HK-2 (cell line): ENCODE results near the gene ING2.

ENCODE experiments used
- DNase-seq: peaks from one replicate; pipeline ENCODE4 v3.0.0-alpha.2; 2018; ENCODE audit not compliant: unreplicated experiment

ING2 gene

GRCh38 chr4:183499389-183499788 lies 5.5 kb upstream of the ING2 start:
- DNase-seq = no peak

- no peak for DNase-seq
These were observed 5.1 kb upstream of the ING2 start for GRCh38 chr4:183499801-183500200.

DNA sequence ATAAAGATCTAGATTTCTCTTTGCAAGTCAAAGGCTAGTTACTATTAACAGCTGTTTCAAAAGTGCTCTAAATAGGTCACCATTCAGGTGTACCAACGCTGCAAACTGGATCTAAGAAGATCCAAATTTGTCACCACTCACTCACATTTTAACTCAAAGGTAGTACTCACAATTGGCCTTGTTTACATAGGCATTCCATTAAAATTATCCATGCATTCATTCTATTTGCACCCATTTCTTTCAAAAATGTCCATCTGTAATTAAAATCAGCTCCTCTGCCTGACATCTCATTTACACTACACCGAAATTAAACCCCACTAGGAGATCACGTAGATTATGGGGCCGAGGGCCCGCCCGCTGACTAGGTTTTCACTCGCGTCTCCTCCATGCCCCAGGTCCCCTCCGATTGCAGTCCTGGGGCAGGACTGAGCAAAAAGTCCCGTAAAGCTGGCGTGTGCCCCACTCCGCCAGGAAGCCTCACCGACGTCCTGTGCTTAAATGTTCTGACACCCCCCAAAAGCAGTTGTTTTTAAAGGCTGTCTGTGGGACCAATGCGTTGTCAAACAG lies 1.3 kb upstream of the ING2 start:
- DNase-seq = no peak

DNA sequence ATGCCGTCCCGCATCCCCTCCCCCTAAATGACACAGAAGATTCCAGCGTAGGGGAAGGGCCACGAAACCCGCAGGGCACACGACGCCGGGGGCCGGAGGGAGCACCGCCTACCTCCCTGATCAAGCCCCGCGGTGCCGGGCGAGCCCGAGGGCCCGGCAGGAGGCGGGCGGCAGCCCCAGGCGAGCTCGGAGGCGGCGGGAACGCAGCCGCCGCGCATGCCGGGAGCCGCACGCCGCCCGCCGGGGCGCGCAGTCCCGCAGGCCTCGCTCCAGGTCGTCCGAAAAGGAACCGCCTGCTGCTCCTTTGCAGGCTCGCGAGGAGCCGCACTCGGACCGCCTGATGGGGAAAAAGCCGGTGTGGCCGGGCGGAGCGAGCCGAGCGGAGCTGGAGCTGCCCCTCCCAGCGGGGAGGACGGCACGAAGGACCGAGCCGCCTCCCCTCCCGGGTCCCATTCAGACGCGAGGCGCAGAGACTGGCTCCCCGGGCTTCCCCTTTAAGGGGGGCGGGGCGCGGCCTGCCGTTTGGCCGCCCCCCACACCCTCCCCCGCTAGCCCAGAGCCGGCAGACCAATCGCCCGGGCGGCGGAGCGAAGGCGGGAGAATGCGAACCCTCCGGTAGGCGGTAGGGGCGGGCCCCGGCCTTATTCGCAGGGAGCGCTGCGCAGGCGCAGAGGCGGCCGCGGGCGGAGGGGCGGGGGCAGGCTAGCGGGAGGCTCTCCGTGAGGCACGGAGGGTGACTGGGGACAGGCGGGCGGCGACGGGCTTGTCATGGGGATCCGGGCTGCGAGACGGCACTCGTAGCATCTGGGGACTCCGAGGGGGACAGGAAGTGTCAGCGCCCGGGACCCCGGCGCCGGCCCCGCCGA lies 561 bp upstream of the ING2 start:
- peak; percentile 99 for DNase-seq

- peak; percentile 82 for DNase-seq
These were observed 942 bp downstream of the ING2 start for GRCh38 chr4:183505611-183506388.

DNA sequence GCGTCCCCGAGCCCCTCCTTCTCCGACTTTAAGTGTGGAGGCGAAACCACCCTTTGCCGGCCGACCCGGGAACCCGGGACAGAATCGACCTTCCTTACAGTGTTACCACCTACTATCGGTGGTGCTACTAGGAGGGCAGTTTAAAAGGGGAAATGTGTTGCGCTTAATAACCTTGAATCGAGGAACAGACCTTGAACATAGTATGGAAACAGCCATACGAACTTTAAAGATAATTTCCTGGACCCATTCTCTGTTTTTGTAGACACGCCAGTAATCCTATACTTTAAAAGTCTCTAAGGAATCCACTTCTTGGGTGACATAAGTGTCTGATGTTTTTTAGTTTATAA lies 1.5 kb downstream of the ING2 start:
- no peak for DNase-seq

DNA sequence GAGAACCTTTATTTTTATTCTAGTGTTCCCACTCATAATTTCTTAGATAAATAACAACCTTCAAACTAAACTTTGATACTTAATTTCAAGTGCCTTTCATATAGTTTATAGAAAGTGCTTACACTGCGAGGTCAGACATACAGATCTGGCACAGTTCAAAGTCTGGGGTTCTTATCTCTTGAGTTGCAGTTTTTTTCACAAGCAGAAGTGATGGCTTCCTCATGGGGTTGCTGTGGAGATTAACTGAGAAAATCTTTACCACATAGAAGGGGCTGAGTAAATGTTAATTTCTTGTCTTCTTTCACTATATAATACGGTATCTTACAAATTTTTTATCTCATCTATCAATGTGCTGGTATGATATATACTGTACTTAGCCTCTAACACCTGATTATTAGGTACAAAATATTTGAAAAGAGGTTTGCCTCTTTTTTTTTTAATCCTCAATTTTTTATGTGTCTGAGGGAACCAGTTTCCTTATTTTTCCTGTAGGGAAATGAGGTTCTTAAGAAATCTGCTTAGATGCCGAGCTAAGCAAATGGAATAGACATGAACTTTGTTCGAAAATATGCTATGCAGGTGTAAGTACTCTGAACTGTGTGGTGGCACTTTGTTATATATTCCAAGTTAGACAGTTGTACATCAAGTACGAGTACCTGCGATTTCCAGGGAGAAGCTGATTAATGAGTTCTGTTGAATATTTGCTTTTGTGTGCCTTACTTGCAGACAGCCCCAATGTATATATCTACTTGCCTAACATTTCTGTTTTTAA lies 3.3 kb downstream of the ING2 start:
- DNase-seq = no peak

DNA sequence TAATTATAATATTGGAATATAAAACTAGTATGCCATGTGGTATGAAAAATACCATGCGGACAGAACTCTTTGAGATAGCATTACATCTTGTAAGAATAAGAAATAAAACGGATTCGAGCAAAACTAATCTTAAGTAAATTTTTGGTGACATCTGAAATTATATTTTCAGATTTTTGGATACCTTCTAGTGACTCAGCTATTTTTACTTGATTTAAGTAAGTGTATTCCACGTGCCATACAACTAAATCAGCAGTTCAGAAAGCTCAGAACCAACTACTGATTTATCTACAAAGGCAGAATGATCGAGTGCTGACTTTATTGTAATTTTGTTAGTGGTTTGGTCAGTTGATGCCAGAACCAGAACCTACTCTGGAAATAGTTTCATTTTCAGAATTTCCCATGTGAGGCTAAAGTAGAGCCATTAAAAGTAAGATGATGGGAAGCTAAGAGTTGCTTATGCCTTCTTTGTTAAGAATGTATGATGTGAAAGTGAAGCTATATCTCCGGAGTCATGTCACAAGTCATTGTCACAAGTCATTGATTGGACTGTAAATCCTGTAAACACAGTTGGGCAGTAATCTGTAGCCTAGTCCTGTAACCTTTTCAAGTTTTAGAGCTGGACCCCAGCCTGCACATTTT lies 4.0 kb downstream of the ING2 start:
- no peak for DNase-seq

DNA sequence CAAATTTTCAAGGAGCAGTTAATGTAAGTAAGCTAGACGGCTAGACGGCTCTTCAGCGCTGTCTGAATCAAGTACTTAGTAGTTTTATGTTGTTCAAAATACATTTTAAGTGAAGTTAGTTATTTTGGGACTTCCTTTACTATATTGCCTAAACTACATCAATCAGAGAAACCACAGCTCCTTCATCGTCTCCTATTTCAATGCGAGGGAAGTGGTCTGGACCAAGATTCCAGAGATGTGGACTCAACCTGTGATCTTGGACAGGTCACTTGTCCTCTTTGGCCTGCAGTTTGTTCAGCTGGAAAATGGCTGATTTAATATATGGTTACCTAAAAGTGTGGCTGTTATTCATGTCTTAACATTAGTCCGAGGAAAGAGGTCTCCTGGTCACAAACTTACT lies 10.6 kb downstream of the ING2 start:
- no peak for DNase-seq

DNA sequence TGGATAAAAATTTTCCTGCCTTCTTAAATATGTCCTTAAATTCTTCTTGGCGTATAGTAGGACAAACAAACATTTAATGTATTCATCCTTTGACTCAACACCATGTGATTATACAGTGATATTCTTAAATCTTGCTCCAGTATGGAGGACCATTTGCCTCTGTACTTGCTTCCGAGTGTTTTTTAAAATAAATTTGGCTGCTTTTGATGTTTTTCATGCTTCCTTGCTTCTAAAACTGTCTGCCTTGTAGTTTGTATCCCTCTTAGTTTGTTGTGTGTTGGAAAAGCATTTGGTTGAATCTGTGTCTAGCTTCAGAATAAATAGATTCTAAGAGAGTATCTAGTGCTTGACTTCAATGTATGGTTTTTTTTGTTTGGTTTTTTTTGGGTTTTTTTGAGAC lies 12.3 kb downstream of the ING2 start:
- no peak for DNase-seq

- DNase-seq = no peak
These were observed 12.9 kb downstream of the ING2 start for GRCh38 chr4:183517781-183518180.

- DNase-seq = no peak
These were observed 18.0 kb downstream of the ING2 start for GRCh38 chr4:183522821-183523220.

- no peak for DNase-seq
These were observed 22.5 kb downstream of the ING2 start for GRCh38 chr4:183527326-183527725.

- peak; percentile 43 for DNase-seq
These were observed 28.0 kb downstream of the ING2 start for GRCh38 chr4:183532821-183533220.

- DNase-seq = no peak
These were observed 28.8 kb downstream of the ING2 start for GRCh38 chr4:183533698-183534097.

- DNase-seq = no peak
These were observed 35.7 kb downstream of the ING2 start for GRCh38 chr4:183540410-183541009.

DNA sequence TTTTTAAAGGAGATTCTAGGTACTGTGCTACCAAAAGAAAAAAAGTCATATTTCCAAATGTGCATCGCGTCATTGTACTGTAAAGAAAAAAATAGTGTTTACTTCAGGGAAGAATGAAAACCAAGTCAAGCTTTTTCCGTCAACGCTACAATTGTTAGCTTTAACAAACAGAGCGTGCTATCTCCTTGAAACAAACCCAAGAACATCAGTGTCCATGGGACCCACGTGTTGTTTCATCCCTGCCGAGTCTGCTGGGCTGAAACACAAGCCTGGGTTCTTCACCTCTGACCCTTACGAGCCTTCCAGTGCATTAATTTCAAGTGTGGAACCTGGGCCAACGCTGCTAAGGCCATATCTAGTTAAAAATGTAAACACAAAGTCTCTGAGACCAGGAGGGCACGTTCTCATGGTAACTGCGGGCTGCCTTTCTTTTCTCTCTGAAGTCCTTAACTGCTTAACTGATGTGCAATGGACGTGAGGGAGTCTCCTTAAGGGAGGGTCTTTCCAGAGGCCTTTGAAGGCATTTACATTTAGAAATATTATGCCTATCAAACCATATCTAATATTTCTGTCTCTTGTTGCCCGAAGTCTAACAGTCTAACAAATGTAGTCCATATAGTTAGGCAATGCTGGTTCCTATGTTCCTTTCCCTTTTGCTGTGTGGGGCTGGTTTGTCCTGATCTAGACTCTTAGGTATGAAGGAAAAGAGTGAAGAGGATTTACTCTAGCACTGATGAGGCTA lies 36.3 kb downstream of the ING2 start:
- DNase-seq = no peak

GRCh38 chr4:183541752-183542040 lies 36.8 kb downstream of the ING2 start:
- no peak for DNase-seq

DNA sequence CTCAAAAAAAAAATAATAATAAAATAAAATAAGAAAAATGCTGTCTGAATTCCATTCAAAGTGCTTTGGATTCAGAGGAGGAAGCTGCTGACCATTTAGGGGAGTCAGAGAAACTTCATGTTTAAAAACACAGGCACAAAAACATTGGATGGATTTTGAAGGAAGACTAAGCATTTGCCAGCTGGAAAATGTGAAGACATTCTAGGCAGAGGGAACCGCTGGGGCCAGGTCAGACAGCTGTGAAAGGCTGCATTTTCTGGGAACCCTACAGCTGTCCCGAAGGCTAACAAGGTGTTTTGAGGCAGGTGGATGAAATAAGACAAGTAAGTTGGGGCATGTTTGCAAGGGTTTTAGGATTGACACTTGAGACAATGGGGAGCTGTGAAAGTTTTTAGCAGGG lies 38.6 kb downstream of the ING2 start:
- DNase-seq = no peak

DNA sequence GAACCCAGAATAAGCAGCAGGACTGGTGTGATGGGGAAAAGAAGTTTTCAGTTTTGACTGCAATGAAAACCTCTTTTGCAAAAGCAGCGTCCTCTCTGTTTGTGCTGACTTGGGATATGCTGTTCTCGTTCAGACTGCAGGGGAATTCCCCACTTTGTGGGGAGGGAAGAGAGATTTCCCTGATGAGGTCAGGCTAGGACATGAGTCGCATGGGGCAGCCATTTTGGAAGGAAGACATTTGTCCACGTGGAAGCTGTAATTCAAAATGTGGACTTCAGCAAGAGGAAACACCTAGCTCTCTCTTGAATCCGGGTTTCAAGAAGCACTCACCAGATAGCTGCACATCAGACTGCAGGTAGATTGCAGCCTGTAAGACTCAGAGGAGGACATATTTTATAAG lies 39.3 kb downstream of the ING2 start:
- peak; percentile 6 for DNase-seq

DNA sequence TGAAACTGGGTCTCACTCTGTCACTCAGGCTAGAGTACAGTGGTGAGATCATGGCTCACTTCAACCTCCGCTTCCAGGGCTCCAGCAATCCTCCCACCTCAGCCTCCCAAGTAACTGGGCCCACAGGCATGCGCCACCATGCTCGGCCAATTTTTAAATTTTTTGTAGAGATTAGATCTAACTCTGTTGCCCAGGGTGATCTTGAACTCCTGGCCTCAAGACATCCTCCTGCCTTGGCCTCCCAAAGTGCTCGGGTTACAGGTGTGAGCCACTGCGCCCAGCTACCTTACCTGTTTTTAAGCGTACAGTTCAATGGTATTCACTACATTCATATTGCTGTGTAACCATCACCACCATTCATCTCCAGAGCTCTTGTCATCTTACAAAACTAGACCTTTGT lies 41.5 kb downstream of the ING2 start:
- no peak for DNase-seq
